Endothelial cell of umbilical vein (primary cell): ENCODE results near the gene WBP1L. TPM values are rescaled to one million over a fixed set of nuclear protein-coding genes. Genes with fewer than 3 reads are reported as not detected.

Source experiments
- BruUV-seq: library from RNA; stranded (reverse); fragments of 400-500 nt; replicated peaks from 2 replicates; lab custom pipeline; 2021; lab: Mats Ljungman, UMichigan
- CTCF ChIA-PET: fragments of 300-600, 350-600 bp; sonication (Branson Sonifier 250); formaldehyde crosslinking; loops from one replicate; lab custom pipeline; 2021; ENCODE audit warnings: antibody characterized with exemption, inconsistent platforms; lab: Charles Lee
- POLR2A ChIA-PET: fragments of 300-600, 350-600 bp; sonication (Branson Sonifier 250); formaldehyde crosslinking; loops from one replicate; lab custom pipeline; 2021; ENCODE audit warnings: antibody characterized with exemption, inconsistent platforms; lab: Charles Lee
- DNase-seq: peaks from one replicate; pipeline ENCODE4 v3.0.0-alpha.2; 2011; ENCODE audit warnings: low read depth, low spot score
- FAIRE-seq: peaks from 2 replicates; lab custom pipeline; 2011; peaks lifted over from hg19 to GRCh38; lab: Jason Lieb, UNC
- H2AFZ ChIP-seq: 2 replicates; pipeline ENCODE4 v1.6.0; 2012; ENCODE audit warnings: low read depth, low read length, control low read depth, inconsistent platforms
- H3K27ac ChIP-seq: 2 replicates; pipeline ENCODE4 v1.5.1; 2011; ENCODE audit warnings: low read depth, mild to moderate bottlenecking, control low read depth, low read length, moderate library complexity; ENCODE audit not compliant: insufficient read depth
- H3K27me3 ChIP-seq, 2 experiments: 2 replicates each; pipeline versions ENCODE4 v1.6.0 to v1.6.1; 2011; ENCODE audit warnings: low read length in 2 of 2, mixed read lengths in 1 of 2; ENCODE audit not compliant: control insufficient read depth in 2 of 2, insufficient read depth in 2 of 2
- H3K36me3 ChIP-seq, 2 experiments: 2 replicates in 1 of 2; 3 replicates in 1 of 2; pipeline ENCODE4 v1.5.1; 2011; ENCODE audit warnings: low read length in 2 of 2, mild to moderate bottlenecking in 1 of 2, moderate library complexity in 1 of 2; ENCODE audit not compliant: control insufficient read depth in 2 of 2, insufficient read depth in 2 of 2; ENCODE audit errors: extremely low read depth in 1 of 2
- H3K4me1 ChIP-seq: 3 replicates; pipeline ENCODE4 v1.5.1; 2011; ENCODE audit warnings: mild to moderate bottlenecking, low read length; ENCODE audit not compliant: control insufficient read depth, insufficient read depth; ENCODE audit errors: extremely low read depth
- H3K4me2 ChIP-seq: 2 replicates; pipeline ENCODE4 v1.6.1; 2011; ENCODE audit warnings: low read length, control low read depth, mixed read lengths; ENCODE audit not compliant: insufficient read depth
- H3K4me3 ChIP-seq, 3 experiments: fragments of 200-600 bp in 1 of 3; sonication (generic), shearing (Covaris generic) in 1 of 3; replicated peaks in 1 of 3; 2 replicates each; pipeline ENCODE4 v1.5.1; 2011 to 2016; ENCODE audit warnings: control low read depth in 3 of 3, low read length in 3 of 3, mild to moderate bottlenecking in 2 of 3, inconsistent platforms in 1 of 3, low read depth in 1 of 3, moderate library complexity in 1 of 3; ENCODE audit not compliant: insufficient read depth in 1 of 3
- H3K79me2 ChIP-seq: 2 replicates; pipeline ENCODE4 v1.6.0; 2012; ENCODE audit warnings: low read length, inconsistent platforms; ENCODE audit not compliant: control insufficient read depth, insufficient read depth
- H3K9ac ChIP-seq: replicated peaks from 2 replicates; pipeline ENCODE3; 2011; ENCODE audit warnings: low read length, control low read depth; ENCODE audit not compliant: insufficient read depth; ENCODE audit errors: extremely low read depth
- H3K9me1 ChIP-seq: replicated peaks from 3 replicates; pipeline ENCODE4 v1.6.0; 2011; ENCODE audit warnings: mild to moderate bottlenecking, low read length; ENCODE audit not compliant: control insufficient read depth, insufficient read depth; ENCODE audit errors: extremely low read depth
- H3K9me3 ChIP-seq: replicated peaks from 2 replicates; pipeline ENCODE4 v1.5.1; 2012; ENCODE audit warnings: low read length, inconsistent platforms; ENCODE audit not compliant: control insufficient read depth, insufficient read depth
- H4K20me1 ChIP-seq: replicated peaks from 2 replicates; pipeline ENCODE3; 2011; ENCODE audit warnings: mild to moderate bottlenecking, low read length; ENCODE audit not compliant: control insufficient read depth, insufficient read depth; ENCODE audit errors: extremely low read depth
- EZH2 ChIP-seq: IDR thresholded peaks from 2 replicates; pipeline ENCODE4 v1.6.1; 2012; ENCODE audit warnings: borderline replicate concordance, low read depth, mild to moderate bottlenecking, moderate library complexity, low read length, inconsistent platforms; ENCODE audit not compliant: severe bottlenecking
- FOS ChIP-seq: IDR thresholded peaks from 2 replicates; pipeline ENCODE4 v1.6.1; 2011; ENCODE audit warnings: mild to moderate bottlenecking, low read length, moderate library complexity, borderline replicate concordance; ENCODE audit not compliant: insufficient read depth
- JUN ChIP-seq: IDR thresholded peaks from 2 replicates; pipeline ENCODE4 v1.6.1; 2011; ENCODE audit warnings: borderline replicate concordance, low read depth; ENCODE audit not compliant: insufficient read length, insufficient read depth
- MAX ChIP-seq: IDR thresholded peaks from 2 replicates; pipeline ENCODE4 v1.6.1; 2011; ENCODE audit not compliant: insufficient read depth, insufficient read length
- MYC ChIP-seq: IDR thresholded peaks from one replicate; pipeline ENCODE4 v1.6.1; 2011; ENCODE audit warnings: mild to moderate bottlenecking, low read depth, low read length
- POLR2A ChIP-seq: IDR thresholded peaks from 2 replicates; pipeline ENCODE4 v1.6.1; 2012; ENCODE audit warnings: low read depth, mild to moderate bottlenecking, control low read depth, low read length
- POLR2AphosphoS5 ChIP-seq: IDR thresholded peaks from 2 replicates; pipeline ENCODE4 v1.6.1; 2012; ENCODE audit warnings: low read depth, mild to moderate bottlenecking, control low read depth, low read length, moderate library complexity; ENCODE audit not compliant: insufficient read depth
- dilution Hi-C: fragments of 300-500 bp; cut with MboI; formaldehyde crosslinking; loops from one replicate; pipeline ENCODE4 v1.15.0; 2019; ENCODE audit warnings: low sequenced_read_pairs; ENCODE audit not compliant: extremely low pct_ligation_motif_present
- intact Hi-C: fragments of 100-400 bp; cut with micrococcal nuclease; formaldehyde crosslinking; loops from one replicate; pipeline ENCODE4 v1.10.0; 2022
- polyA plus RNA-seq, 4 experiments: library from polyadenylated mRNA; depleted of rRNA in 3 of 4; stranded (reverse) in 3 of 4; unstranded in 1 of 4; fragments of >200 nt; gene quantifications; 2 replicates each; pipeline versions ENCODE4 v1.2.1 to v1.2.3, GENCODE V29; 2011 to 2012; ENCODE audit warnings: missing spikeins in 1 of 4
- total RNA-seq: library from RNA; stranded (reverse); gene quantifications from 2 replicates; pipeline ENCODE4 v1.2.3, GENCODE V29; 2021

The WBP1L gene
- total and polyA plus RNA-seq, 2 donors (not counting 3 experiments of a cell fraction or from before 2014, with no cell fraction given): 46.0 to 70.3 TPM

- no peak overlapping the region for H2AFZ ChIP-seq
- dilution Hi-C loops: no loop called here
- POLR2A ChIA-PET: interaction anchor here (1.5 kb wide), 1 partner anchor 21 kb away, joined by 7 read pairs; no protein-coding TSS in a partner anchor
- H3K27ac ChIP-seq: peak overlapping the region; percentile 77
- H3K4me2 ChIP-seq: peak overlapping the region; percentile 50
- BruUV-seq: no TSS peak
- H3K9me1 ChIP-seq: no peaks in the 10 kb centered on the region
- peaks cover 24% of the 10 kb centered on the region for H3K79me2 ChIP-seq
- no peaks in the 10 kb centered on the region for H3K9me3 ChIP-seq
- H4K20me1 ChIP-seq: no peaks in the 10 kb centered on the region
- intact Hi-C loops: loop anchor here (1.0 kb wide), 3 partner anchors 21 to 34 kb away; no protein-coding TSS in a partner anchor
- peak overlapping the region; percentile 55 for H3K9ac ChIP-seq
- CTCF ChIA-PET: interaction anchor here (1.3 to 1.6 kb wide), 2 partner anchors 19 to 21 kb away, joined by 4 to 5 read pairs; no protein-coding TSS in a partner anchor
- peaks cover 58% of the 10 kb centered on the region for H3K4me1 ChIP-seq
- H3K36me3 ChIP-seq: peaks cover 0 to 2% of the 10 kb centered on the region in 2 experiments
- TF ChIP-seq MAX (no peak), JUN (no peak), POLR2AphosphoS5 (no peak), POLR2A (no peak), MYC (no peak), FOS (no peak), EZH2 (no peak)
- no peak overlapping the region for H3K4me3 ChIP-seq
- peak; percentile 83 for DNase-seq
- peak; percentile 94 for FAIRE-seq
- H3K27me3 ChIP-seq: no peaks in the 10 kb centered on the region
These were observed 38.3 kb downstream of the WBP1L start for GRCh38 chr10:102781921-102782557.
